Measurements from ENCODE around the gene GPER1. TPM values are rescaled to one million over a fixed set of nuclear protein-coding genes. Genes with fewer than 3 reads are reported as not detected.
A peak's percentile ranks its signal among the peaks of the same experiment; 100 is the strongest.

The GPER1 gene
- total and polyA plus RNA-seq, 7 donors: 3.5 to 15.8 (median 4.6) TPM

GRCh38 chr7:1079546-1079945 is 8.4 kb upstream of the GPER1 start:
- TF ChIP-seq POLR2AphosphoS5 (IDR thresholded peaks at IDR 0.05) (no peak), EP300 (IDR thresholded peaks at IDR 0.05) (no peak), POLR2A (IDR thresholded peaks at IDR 0.05) (no peak), CTCF (IDR thresholded peaks at IDR 0.05) (no peak)
- H3K27ac ChIP-seq: no peak overlapping the region
- intact Hi-C loops (cut with DNase I): no loop called here
- H3K4me1 ChIP-seq: peaks cover 0 to 14% (median 13%) of the 10 kb centered on the region in 4 donors
- H3K4me3 ChIP-seq: no peak overlapping the region
- DNase-seq: no peak
- 87 to 89% methylated on average over 12 of the region's 12 CpGs for WGBS, 2 donors
- H3K36me3 ChIP-seq: no peaks in the 10 kb centered on the region
- no peaks in the 10 kb centered on the region for H3K9me3 ChIP-seq
- no peaks in the 10 kb centered on the region for H3K27me3 ChIP-seq

- Histone ChIP-seq H3K36me3 (no peaks in the 10 kb centered on the region), H3K27me3 (no peaks in the 10 kb centered on the region), H3K4me1 (peaks cover 0 to 14% (median 13%) of the 10 kb centered on the region in 4 donors), H3K27ac (no peak overlapping the region), H3K9me3 (no peaks in the 10 kb centered on the region), H3K4me3 (no peak overlapping the region)
- intact Hi-C loops (cut with DNase I): no loop called here
- WGBS, 2 donors: 91 to 93% methylated on average over 38 of the region's 38 CpGs
- TF ChIP-seq EP300 (IDR thresholded peaks at IDR 0.05): no peak
- TF ChIP-seq POLR2A (IDR thresholded peaks at IDR 0.05): no peak
- no peak for TF ChIP-seq CTCF (IDR thresholded peaks at IDR 0.05)
- no peak for TF ChIP-seq POLR2AphosphoS5 (IDR thresholded peaks at IDR 0.05)
- DNase-seq: no peak
Observed at GRCh38 chr7:1080252-1080920, 7.5 kb upstream of the GPER1 start.

- no peak overlapping the region for H3K4me3 ChIP-seq
- H3K36me3 ChIP-seq: no peaks in the 10 kb centered on the region
- TF ChIP-seq POLR2AphosphoS5 (IDR thresholded peaks at IDR 0.05) (no peak), EP300 (IDR thresholded peaks at IDR 0.05) (no peak), POLR2A (IDR thresholded peaks at IDR 0.05) (no peak), CTCF (IDR thresholded peaks at IDR 0.05) (no peak)
- no peak overlapping the region for H3K27ac ChIP-seq
- 96% methylated on average over 16 of the region's 16 CpGs for WGBS, 2 donors
- H3K4me1 ChIP-seq: peaks cover 0 to 14% (median 13%) of the 10 kb centered on the region in 4 donors
- no peaks in the 10 kb centered on the region for H3K27me3 ChIP-seq
- no peaks in the 10 kb centered on the region for H3K9me3 ChIP-seq
- intact Hi-C loops (cut with DNase I): no loop called here
- no peak for DNase-seq
Observed at GRCh38 chr7:1080921-1081255, 7.0 kb upstream of the GPER1 start.

GRCh38 chr7:1081336-1081735 is 6.6 kb upstream of the GPER1 start:
- H3K27me3 ChIP-seq: no peaks in the 10 kb centered on the region
- intact Hi-C loops (cut with DNase I): no loop called here
- no peaks in the 10 kb centered on the region for H3K36me3 ChIP-seq
- TF ChIP-seq EP300 (IDR thresholded peaks at IDR 0.05): no peak
- no peak for TF ChIP-seq POLR2A (IDR thresholded peaks at IDR 0.05)
- no peak for TF ChIP-seq POLR2AphosphoS5 (IDR thresholded peaks at IDR 0.05)
- no peak for TF ChIP-seq CTCF (IDR thresholded peaks at IDR 0.05)
- 90 to 91% methylated on average over 20 of the region's 20 CpGs for WGBS, 2 donors
- no peaks in the 10 kb centered on the region for H3K9me3 ChIP-seq
- no peak for DNase-seq
- no peak overlapping the region for H3K27ac ChIP-seq
- no peak overlapping the region for H3K4me3 ChIP-seq
- peaks cover 0 to 15% (median 14%) of the 10 kb centered on the region in 4 donors for H3K4me1 ChIP-seq

GRCh38 chr7:1081931-1082401 is 5.9 kb upstream of the GPER1 start:
- no peak for TF ChIP-seq POLR2A (IDR thresholded peaks at IDR 0.05)
- TF ChIP-seq POLR2AphosphoS5 (IDR thresholded peaks at IDR 0.05): peak in 1 of 4 donors; percentile 39
- no peak for TF ChIP-seq CTCF (IDR thresholded peaks at IDR 0.05)
- Histone ChIP-seq H3K4me1 (peaks cover 0 to 22% (median 19%) of the 10 kb centered on the region in 4 donors), H3K4me3 (no peak overlapping the region), H3K36me3 (no peaks in the 10 kb centered on the region), H3K9me3 (no peaks in the 10 kb centered on the region), H3K27ac (no peak overlapping the region), H3K27me3 (no peaks in the 10 kb centered on the region)
- intact Hi-C loops (cut with DNase I): no loop called here
- DNase-seq: no peak
- 83 to 87% methylated on average over 31 of the region's 31 CpGs for WGBS, 2 donors

Measured in sigmoid colon (tissue), 7 donors.